Liver (tissue), 2 donors: ENCODE measurements around the gene SIRT2.

Source experiments
- CTCF ChIP-seq: fragments of 150-350 bp; IDR thresholded peaks from 2 replicates; pipeline ENCODE4 v1.5.1; 2017; ENCODE audit warnings: improper control_type of control experiment, low read depth, low read length; ENCODE audit not compliant: missing input control
- REST ChIP-seq: IDR thresholded peaks from 2 replicates; pipeline ENCODE4 v1.6.1; 2016; ENCODE audit warnings: antibody characterized with exemption, mild to moderate bottlenecking
- donor health status: healthy.

- TF ChIP-seq CTCF (no peak), REST (no peak)
These were observed 56.2 kb downstream of the SIRT2 start for GRCh38 chr19:38843175-38843758.
